ENCODE data around the gene PHKG1.
"Not testable (repeated sequence)": the region's sequence is repeated elsewhere in the genome, so short reads cannot be mapped to it uniquely, and the experiment has no call there.

Gene PHKG1

GRCh38 chr7:56099653-56100052 lies 6.9 kb upstream of the PHKG1 start:
- no peak for TF ChIP-seq CTCF (IDR thresholded peaks at IDR 0.05; ENCODE audit: low read length)
- TF ChIP-seq EZH2 (IDR thresholded peaks at IDR 0.05; ENCODE audit: borderline replicate concordance, low read length) = no peak
- H3K36me3 ChIP-seq (ENCODE audit: insufficient read depth, low read length) = peaks cover 68% of the 10 kb centered on the region
- no peak overlapping the region for H3K4me2 ChIP-seq (ENCODE audit: low read length)
- no peaks in the 10 kb centered on the region for H3K27me3 ChIP-seq (ENCODE audit: insufficient read depth, low read length)
- no peaks in the 10 kb centered on the region for H3K9me3 ChIP-seq (ENCODE audit: low read length)
- no peak overlapping the region for H3K4me3 ChIP-seq (ENCODE audit: low read depth, low read length, poor library complexity, severe bottlenecking)
- H3K9ac ChIP-seq (ENCODE audit: low read length) = no peak overlapping the region
- peaks cover under 1% of the 10 kb centered on the region for H3K4me1 ChIP-seq (ENCODE audit: insufficient read depth, low read length, severe bottlenecking)
- no peaks in the 10 kb centered on the region for H3K9me2 ChIP-seq (ENCODE audit: low read depth, low read length)
- no peak overlapping the region for H3K27ac ChIP-seq (ENCODE audit: low read depth, low read length, poor library complexity, severe bottlenecking)
- H2AFZ ChIP-seq (ENCODE audit: low read length) = no peak overlapping the region
- H3K79me2 ChIP-seq (ENCODE audit: insufficient read depth, low read length) = peaks cover 4% of the 10 kb centered on the region
- H3F3A ChIP-seq (ENCODE audit: insufficient read depth, low read length) = no peaks in the 10 kb centered on the region
- H4K20me1 ChIP-seq (ENCODE audit: insufficient read depth, low read length) = no peaks in the 10 kb centered on the region

- H2AFZ ChIP-seq (ENCODE audit: low read length); H3K4me1 ChIP-seq (ENCODE audit: insufficient read depth, low read length, severe bottlenecking); H3F3A ChIP-seq (ENCODE audit: insufficient read depth, low read length); H4K20me1 ChIP-seq (ENCODE audit: insufficient read depth, low read length); H3K9me3 ChIP-seq (ENCODE audit: low read length); H3K27me3 ChIP-seq (ENCODE audit: insufficient read depth, low read length); H3K9ac ChIP-seq (ENCODE audit: low read length); H3K4me3 ChIP-seq (ENCODE audit: low read depth, low read length, poor library complexity, severe bottlenecking); H3K4me2 ChIP-seq (ENCODE audit: low read length); H3K79me2 ChIP-seq (ENCODE audit: insufficient read depth, low read length); H3K9me2 ChIP-seq (ENCODE audit: low read depth, low read length); H3K27ac ChIP-seq (ENCODE audit: low read depth, low read length, poor library complexity, severe bottlenecking): not testable (repeated sequence)
- peaks cover 56% of the 10 kb centered on the region for H3K36me3 ChIP-seq (ENCODE audit: insufficient read depth, low read length)
Measured at GRCh38 chr7:56098187-56099008, 5.6 kb upstream of the PHKG1 start.

GRCh38 chr7:56097700-56098099 lies 4.9 kb upstream of the PHKG1 start:
- no peaks in the 10 kb centered on the region for H3K9me3 ChIP-seq (ENCODE audit: low read length)
- no peaks in the 10 kb centered on the region for H3K9me2 ChIP-seq (ENCODE audit: low read depth, low read length)
- H3K36me3 ChIP-seq (ENCODE audit: insufficient read depth, low read length) = peaks cover 49% of the 10 kb centered on the region
- no peaks in the 10 kb centered on the region for H3F3A ChIP-seq (ENCODE audit: insufficient read depth, low read length)
- no peaks in the 10 kb centered on the region for H3K27me3 ChIP-seq (ENCODE audit: insufficient read depth, low read length)
- no peak overlapping the region for H3K4me2 ChIP-seq (ENCODE audit: low read length)
- no peak overlapping the region for H3K4me3 ChIP-seq (ENCODE audit: low read depth, low read length, poor library complexity, severe bottlenecking)
- no peaks in the 10 kb centered on the region for H3K79me2 ChIP-seq (ENCODE audit: insufficient read depth, low read length)
- no peak overlapping the region for H2AFZ ChIP-seq (ENCODE audit: low read length)
- no peak for TF ChIP-seq CTCF (IDR thresholded peaks at IDR 0.05; ENCODE audit: low read length)
- no peak for TF ChIP-seq EZH2 (IDR thresholded peaks at IDR 0.05; ENCODE audit: borderline replicate concordance, low read length)
- H3K9ac ChIP-seq (ENCODE audit: low read length) = no peak overlapping the region
- no peaks in the 10 kb centered on the region for H3K4me1 ChIP-seq (ENCODE audit: insufficient read depth, low read length, severe bottlenecking)
- H3K27ac ChIP-seq (ENCODE audit: low read depth, low read length, poor library complexity, severe bottlenecking) = no peak overlapping the region
- H4K20me1 ChIP-seq (ENCODE audit: insufficient read depth, low read length) = no peaks in the 10 kb centered on the region

- not testable (repeated sequence) for H3K79me2 ChIP-seq (ENCODE audit: insufficient read depth, low read length); H3K4me2 ChIP-seq (ENCODE audit: low read length); H3K9me2 ChIP-seq (ENCODE audit: low read depth, low read length); H2AFZ ChIP-seq (ENCODE audit: low read length); H3K4me3 ChIP-seq (ENCODE audit: low read depth, low read length, poor library complexity, severe bottlenecking); H4K20me1 ChIP-seq (ENCODE audit: insufficient read depth, low read length); H3K27ac ChIP-seq (ENCODE audit: low read depth, low read length, poor library complexity, severe bottlenecking); H3K4me1 ChIP-seq (ENCODE audit: insufficient read depth, low read length, severe bottlenecking); H3F3A ChIP-seq (ENCODE audit: insufficient read depth, low read length); H3K9me3 ChIP-seq (ENCODE audit: low read length); H3K9ac ChIP-seq (ENCODE audit: low read length); H3K27me3 ChIP-seq (ENCODE audit: insufficient read depth, low read length)
- peaks cover 13% of the 10 kb centered on the region for H3K36me3 ChIP-seq (ENCODE audit: insufficient read depth, low read length)
Measured at GRCh38 chr7:56092388-56092787, 364 bp downstream of the PHKG1 start.
